GM23338 (cell line): ENCODE results near the gene ZNF112. TPM values are rescaled to one million over a fixed set of nuclear protein-coding genes. Genes with fewer than 3 reads are reported as not detected.

Experiments
- ATAC-seq: fragments of 200-7000 bp; cut with Tn5 transposase; 3 replicates; pipeline ENCODE4 v1.9.1; 2020
- DNase-seq: peaks from one replicate; pipeline ENCODE4 v3.0.0-alpha.2; 2015; ENCODE audit warnings: low spot score
- H2AFZ ChIP-seq: fragments of 200-600 bp; sonication (generic); 2 replicates; pipeline ENCODE4 v1.8.0; 2016; ENCODE audit warnings: antibody characterized with exemption, mild to moderate bottlenecking, moderate library complexity
- H3F3A ChIP-seq: fragments of 200-600 bp; sonication (generic); replicated peaks from 2 replicates; pipeline ENCODE4 v1.8.0; 2017; ENCODE audit warnings: antibody characterized with exemption, mixed run types, low read depth
- H3K27ac ChIP-seq: fragments of 200-600 bp; sonication (generic); 2 replicates; pipeline ENCODE4 v1.6.1; 2016; ENCODE audit warnings: low read depth
- H3K27me3 ChIP-seq: fragments of 200-600 bp; sonication (generic); 2 replicates; pipeline ENCODE4 v1.8.0; 2016; ENCODE audit warnings: mild to moderate bottlenecking, mixed run types, moderate library complexity; ENCODE audit not compliant: insufficient read depth
- H3K36me3 ChIP-seq: fragments of 200-600 bp; sonication (generic); 2 replicates; pipeline ENCODE4 v1.8.0; 2016; ENCODE audit warnings: mild to moderate bottlenecking; ENCODE audit not compliant: insufficient read depth
- H3K4me1 ChIP-seq: fragments of 200-600 bp; sonication (generic); 2 replicates; pipeline ENCODE4 v1.8.0; 2016; ENCODE audit warnings: mild to moderate bottlenecking, moderate library complexity; ENCODE audit not compliant: insufficient read depth
- H3K4me2 ChIP-seq: fragments of 200-600 bp; sonication (generic); 2 replicates; pipeline ENCODE4 v1.7.1; 2017; ENCODE audit warnings: mixed run types
- H3K4me3 ChIP-seq: fragments of 200-600 bp; sonication (generic); 2 replicates; pipeline ENCODE4 v1.6.1; 2016; ENCODE audit warnings: mixed run types
- H3K79me2 ChIP-seq: fragments of 200-600 bp; sonication (generic); replicated peaks from 2 replicates; pipeline ENCODE4 v1.8.0; 2017; ENCODE audit warnings: mild to moderate bottlenecking; ENCODE audit not compliant: insufficient read depth
- H3K9me2 ChIP-seq: fragments of 200-600 bp; sonication (generic); 2 replicates; pipeline ENCODE4 v1.8.0; 2017; ENCODE audit not compliant: insufficient read depth
- H4K20me1 ChIP-seq: fragments of 200-600 bp; sonication (generic); replicated peaks from 2 replicates; pipeline ENCODE4 v1.8.0; 2017; ENCODE audit warnings: mild to moderate bottlenecking; ENCODE audit not compliant: insufficient read depth
- H3K27ac Mint-ChIP-seq: 2 replicates; pipeline ENCODE4 v1.8.0; 2020; ENCODE audit warnings: inconsistent platforms, mild to moderate bottlenecking, moderate library complexity, mixed read lengths
- H3K27me3 Mint-ChIP-seq: 3 replicates; pipeline ENCODE4 v1.8.0; 2022; ENCODE audit warnings: low read depth, mild to moderate bottlenecking, moderate library complexity, mixed read lengths, inconsistent platforms; ENCODE audit not compliant: insufficient read depth, poor library complexity
- H3K36me3 Mint-ChIP-seq: 3 replicates; pipeline ENCODE4 v1.8.0; 2021; ENCODE audit warnings: low read depth, mild to moderate bottlenecking, inconsistent platforms, moderate library complexity, mixed read lengths
- H3K4me1 Mint-ChIP-seq: 3 replicates; pipeline ENCODE4 v1.8.0; 2020; ENCODE audit warnings: mild to moderate bottlenecking, inconsistent platforms, mixed read lengths
- H3K4me3 Mint-ChIP-seq: 3 replicates; pipeline ENCODE4 v1.8.0; 2021; ENCODE audit warnings: moderate library complexity, mild to moderate bottlenecking, inconsistent platforms, mixed read lengths
- H3K9me3 Mint-ChIP-seq: 3 replicates; pipeline ENCODE4 v1.8.0; 2020; ENCODE audit warnings: moderate library complexity, mild to moderate bottlenecking, inconsistent platforms, mixed read lengths
- CREB1 ChIP-seq: fragments of 250-450 bp; sonication (Bioruptor Pico); IDR thresholded peaks from 2 replicates; pipeline ENCODE4 v1.5.0; 2020; ENCODE audit warnings: low read depth, mild to moderate bottlenecking, moderate library complexity
- CTCF ChIP-seq, 2 experiments: fragments of 200-600 bp in 1 of 2; sonication (generic) in 1 of 2; conservative IDR thresholded peaks; 2 replicates each; pipeline versions ENCODE4 v1.5.1 to v1.6.1; 2016 to 2017; ENCODE audit warnings: antibody characterized with exemption in 2 of 2, low read depth in 2 of 2, mild to moderate bottlenecking in 2 of 2, moderate library complexity in 1 of 2
- EZH2 ChIP-seq: fragments of 200-600 bp; sonication (generic); IDR thresholded peaks from one replicate; pipeline ENCODE4 v1.8.0; 2017; ENCODE audit warnings: antibody characterized with exemption, mild to moderate bottlenecking, low read depth; ENCODE audit not compliant: unreplicated experiment
- EZH2phosphoT487 ChIP-seq: fragments of 200-600 bp; sonication (generic); IDR thresholded peaks from one replicate; pipeline ENCODE4 v1.8.1; 2018; ENCODE audit warnings: antibody characterized with exemption; ENCODE audit not compliant: unreplicated experiment
- JUNB ChIP-seq: IDR thresholded peaks from one replicate; pipeline ENCODE4 v1.6.1; 2016; ENCODE audit warnings: antibody characterized with exemption; ENCODE audit not compliant: unreplicated experiment
- NANOG ChIP-seq: IDR thresholded peaks from 2 replicates; pipeline ENCODE4 v1.6.1; 2016; ENCODE audit warnings: antibody characterized with exemption, borderline replicate concordance
- POLR2AphosphoS5 ChIP-seq: IDR thresholded peaks from 2 replicates; pipeline ENCODE4 v1.6.1; 2016; ENCODE audit warnings: antibody characterized with exemption, low read depth
- REST ChIP-seq: IDR thresholded peaks from one replicate; pipeline ENCODE4 v1.6.1; 2018; ENCODE audit warnings: antibody characterized with exemption; ENCODE audit not compliant: unreplicated experiment
- ZNF331 ChIP-seq: fragments of 250-450 bp; sonication (Bioruptor Pico); IDR thresholded peaks from 2 replicates; pipeline ENCODE4 v1.5.0; 2020; ENCODE audit warnings: low read depth, mild to moderate bottlenecking, moderate library complexity
- ZNF462 ChIP-seq: fragments of 250-450 bp; sonication (Bioruptor Pico); IDR thresholded peaks from 2 replicates; pipeline ENCODE4 v1.5.0; 2020; ENCODE audit warnings: mild to moderate bottlenecking, moderate library complexity
- polyA plus RNA-seq: library from polyadenylated mRNA; unstranded; fragments of >200 nt; fragmentation: Nextera tagmentation; extraction: Ambion mirVana; gene quantifications from 2 replicates; pipeline ENCODE4 v1.2.1, GENCODE V29; 2016
- total RNA-seq: library from RNA; depleted of rRNA; stranded (reverse); fragments of >200 nt; shearing (Covaris generic); gene quantifications from 2 replicates; pipeline ENCODE4 v1.2.3, GENCODE V29; 2014

Gene ZNF112
- total and polyA plus RNA-seq, 2 experiments from 2014 or later = 3.0 to 4.2 TPM

- H4K20me1 ChIP-seq = peaks cover 5% of the 10 kb centered on the region; the same call in 1 of the 2 replicates
- TF ChIP-seq JUNB (no peak), ZNF331 (no peak), ZNF462 (no peak), EZH2phosphoT487 (no peak), NANOG (no peak), CTCF (conservative IDR thresholded peaks at IDR 0.05; ENCODE audit: low read depth in 2 of 2) (no peak), POLR2AphosphoS5 (no peak), EZH2 (no peak), REST (no peak), CREB1 (CRISPR knock-in tag) (no peak)
- no peaks in the 10 kb centered on the region for H3K4me1 Mint-ChIP-seq
- peaks cover 8% of the 10 kb centered on the region for H3K27me3 Mint-ChIP-seq
- no peak overlapping the region for H3K27ac Mint-ChIP-seq
- H3K4me3 ChIP-seq = no peak overlapping the region
- H3K36me3 Mint-ChIP-seq = peaks cover 11% of the 10 kb centered on the region
- H3K4me2 ChIP-seq = no peak overlapping the region
- no peak overlapping the region for H3K4me3 Mint-ChIP-seq
- H3K36me3 ChIP-seq = no peaks in the 10 kb centered on the region
- H3K9me2 ChIP-seq = no peaks in the 10 kb centered on the region
- H3K79me2 ChIP-seq = peaks cover 14% of the 10 kb centered on the region; the same call in 1 of the 2 replicates
- H3F3A ChIP-seq = no peaks in the 10 kb centered on the region
- H3K27me3 ChIP-seq = no peaks in the 10 kb centered on the region
- peaks cover 51% of the 10 kb centered on the region for H3K9me3 Mint-ChIP-seq
- no peak for ATAC-seq
- no peak for DNase-seq
- H3K4me1 ChIP-seq = no peaks in the 10 kb centered on the region
- H2AFZ ChIP-seq = no peak overlapping the region
- H3K27ac ChIP-seq = no peak overlapping the region
Observed at GRCh38 chr19:44346556-44346955, 9.9 kb downstream of the ZNF112 start.
